VCaP (cell line): ENCODE data around the gene MICAL1.
A peak's percentile ranks its signal among the peaks of the same experiment; 100 is the strongest.

Experiments
- H3K27ac ChIP-seq: fragments of 450-650 bp; 2 replicates; pipeline ENCODE4 v1.5.1; 2017
- TF ChIP-seq, protein P1 (sequence below): fragments of 450-650 bp; conservative IDR thresholded peaks from 2 replicates; pipeline ENCODE4 v1.5.1; 2017; ENCODE audit warnings: mild to moderate bottlenecking, moderate library complexity

The MICAL1 gene

DNA sequence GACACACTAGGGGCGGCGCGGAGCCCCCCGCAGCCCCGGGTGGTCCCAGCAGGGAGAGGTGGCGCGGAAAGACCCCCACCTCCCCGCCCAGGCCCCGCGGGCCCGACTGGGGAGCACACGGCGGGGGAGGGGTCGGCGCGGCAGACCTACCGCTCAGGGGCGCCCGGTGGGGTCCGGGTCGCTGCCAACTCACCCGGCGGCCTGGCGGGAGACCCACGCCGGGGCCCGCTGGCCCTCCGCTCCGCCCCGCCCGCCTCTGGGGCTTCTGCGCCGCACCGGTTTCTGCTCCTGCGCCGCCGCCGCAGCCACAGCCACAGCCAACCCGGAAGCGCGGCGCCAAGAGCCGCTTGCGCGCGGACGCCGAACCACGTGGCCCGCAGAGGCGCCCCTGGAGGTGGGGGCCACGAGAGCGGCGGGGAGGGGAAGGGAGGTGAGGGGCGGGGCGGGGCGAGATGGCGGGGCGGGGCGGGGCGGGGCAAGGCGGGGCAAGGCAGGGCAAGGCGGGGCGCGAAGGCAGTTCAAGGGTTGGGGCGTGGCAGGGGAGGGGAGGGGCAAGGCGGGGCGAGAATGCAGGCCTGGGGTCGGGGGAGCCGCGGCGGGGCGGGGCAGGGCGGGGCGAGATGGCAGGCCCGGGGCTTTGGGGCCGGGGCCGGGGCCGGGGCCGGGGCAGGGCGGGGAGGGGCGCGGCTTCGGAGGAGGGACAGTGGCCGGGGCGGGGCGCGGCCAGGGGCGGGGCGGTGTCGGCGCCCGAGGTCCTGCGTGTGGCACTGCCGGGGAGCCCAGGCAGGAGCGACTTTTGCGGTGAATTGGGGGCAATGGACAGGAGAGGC, 27.5 kb upstream of the MICAL1 start, which contains the start of gene ZBTB24:
ZBTB24 (minus strand) TSS at position 315 of the 830 bp plus-strand sequence. CDS start 1,193 bp downstream, outside the sequence.
- TF ChIP-seq, protein P1, sequence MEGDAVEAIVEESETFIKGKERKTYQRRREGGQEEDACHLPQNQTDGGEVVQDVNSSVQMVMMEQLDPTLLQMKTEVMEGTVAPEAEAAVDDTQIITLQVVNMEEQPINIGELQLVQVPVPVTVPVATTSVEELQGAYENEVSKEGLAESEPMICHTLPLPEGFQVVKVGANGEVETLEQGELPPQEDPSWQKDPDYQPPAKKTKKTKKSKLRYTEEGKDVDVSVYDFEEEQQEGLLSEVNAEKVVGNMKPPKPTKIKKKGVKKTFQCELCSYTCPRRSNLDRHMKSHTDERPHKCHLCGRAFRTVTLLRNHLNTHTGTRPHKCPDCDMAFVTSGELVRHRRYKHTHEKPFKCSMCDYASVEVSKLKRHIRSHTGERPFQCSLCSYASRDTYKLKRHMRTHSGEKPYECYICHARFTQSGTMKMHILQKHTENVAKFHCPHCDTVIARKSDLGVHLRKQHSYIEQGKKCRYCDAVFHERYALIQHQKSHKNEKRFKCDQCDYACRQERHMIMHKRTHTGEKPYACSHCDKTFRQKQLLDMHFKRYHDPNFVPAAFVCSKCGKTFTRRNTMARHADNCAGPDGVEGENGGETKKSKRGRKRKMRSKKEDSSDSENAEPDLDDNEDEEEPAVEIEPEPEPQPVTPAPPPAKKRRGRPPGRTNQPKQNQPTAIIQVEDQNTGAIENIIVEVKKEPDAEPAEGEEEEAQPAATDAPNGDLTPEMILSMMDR: no peak
- peak within 1 kb of the TSS; percentile 80 for H3K27ac ChIP-seq

DNA sequence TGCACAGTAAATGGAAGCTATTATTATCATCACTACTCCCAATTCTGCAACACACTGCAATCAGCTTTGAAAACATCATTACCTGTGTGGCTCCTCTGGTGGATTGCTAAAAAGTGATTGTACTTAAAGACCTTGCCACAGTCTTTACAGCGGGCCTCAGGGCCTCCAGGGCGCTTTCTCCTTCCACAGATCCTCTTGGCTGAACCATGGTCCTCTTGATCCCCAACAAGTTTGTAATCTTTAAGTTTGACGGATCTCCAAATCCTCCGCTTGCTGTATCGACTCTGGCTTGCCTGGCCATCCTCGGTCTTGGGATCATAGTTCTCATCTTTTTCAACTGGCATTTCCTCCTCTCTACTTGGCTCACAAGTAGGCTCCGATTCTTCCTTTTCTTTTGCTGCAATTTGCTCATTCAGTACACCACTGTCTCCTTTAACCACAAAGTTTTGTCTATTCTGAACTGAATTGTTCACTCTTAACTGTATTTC, 25.5 kb upstream of the MICAL1 start:
- TF ChIP-seq, protein P1: no peak
- no peak overlapping the region for H3K27ac ChIP-seq

GRCh38 chr6:109478841-109479624, 23.5 kb upstream of the MICAL1 start:
- TF ChIP-seq, protein P1: no peak
- peak overlapping the region; percentile 66; the same call in 1 of the 2 replicates for H3K27ac ChIP-seq

- TF ChIP-seq, protein P1: no peak
- H3K27ac ChIP-seq: peak overlapping the region; percentile 66; the same call in 1 of the 2 replicates
Observed at GRCh38 chr6:109478222-109478805, 22.7 kb upstream of the MICAL1 start.

DNA sequence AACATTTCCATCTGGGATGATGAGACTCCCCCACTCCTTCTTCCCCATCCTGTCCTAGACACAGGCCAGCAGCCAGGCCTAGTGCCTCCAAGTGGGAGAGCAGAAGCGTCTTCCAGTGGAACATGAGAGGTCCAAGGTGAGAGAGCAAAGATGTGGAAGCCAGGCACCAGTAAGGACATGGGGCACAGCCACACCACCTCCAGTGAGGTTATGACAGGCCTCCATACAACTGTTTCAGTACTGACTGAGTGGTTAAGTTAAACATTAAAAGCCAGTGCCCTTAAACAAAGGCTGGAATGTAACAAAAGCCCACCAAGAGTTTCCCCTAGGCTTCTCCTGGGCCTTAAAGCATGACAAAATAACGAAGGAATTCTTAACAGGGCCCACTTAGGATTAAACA, 22.2 kb upstream of the MICAL1 start:
- TF ChIP-seq, protein P1: no peak
- peak overlapping the region; percentile 66 for H3K27ac ChIP-seq

DNA sequence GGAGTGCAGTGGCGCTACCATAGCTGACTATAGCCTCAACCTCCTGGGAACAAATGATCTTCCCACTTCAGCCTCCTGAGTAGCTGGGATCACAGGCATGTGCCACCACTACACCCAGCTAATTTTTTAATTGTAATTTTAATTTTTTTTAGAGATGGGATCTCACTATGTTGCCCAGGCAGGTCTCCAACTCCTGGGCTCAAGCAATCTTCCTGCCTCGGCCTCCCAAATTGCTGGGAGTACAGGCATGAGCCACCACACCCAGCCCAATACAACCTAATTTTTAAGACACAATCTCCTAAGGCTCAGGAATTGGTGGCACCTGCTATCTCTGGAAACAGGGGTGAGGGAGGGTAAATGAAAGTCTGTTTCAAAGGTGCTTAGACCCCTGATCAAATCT, 21.6 kb upstream of the MICAL1 start:
- TF ChIP-seq, protein P1: no peak
- peak overlapping the region; percentile 66 for H3K27ac ChIP-seq

DNA sequence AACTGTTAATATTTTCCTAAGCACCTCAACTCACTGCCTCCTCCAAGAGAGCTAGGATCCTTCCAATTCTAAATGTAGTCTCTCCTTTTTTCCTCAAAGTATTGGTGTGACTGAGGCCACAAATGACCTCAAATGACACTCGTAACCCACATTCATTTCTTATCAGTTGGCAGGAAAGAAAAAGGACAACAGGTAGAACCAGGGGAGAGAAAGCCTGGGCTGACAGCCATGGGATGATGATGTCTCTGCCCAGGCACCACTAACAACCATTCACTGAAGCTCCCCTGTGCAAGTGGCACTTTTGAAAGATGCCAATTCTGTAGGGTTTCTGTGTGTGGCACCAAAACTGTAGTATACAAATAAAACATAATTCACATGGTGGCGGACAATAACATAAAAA, 20.1 kb upstream of the MICAL1 start:
- peak overlapping the region; percentile 66 for H3K27ac ChIP-seq
- TF ChIP-seq, protein P1: no peak
